NCI-H345 treated with DMSO at 0.1 percent for 48 hours (cell line): ENCODE data around the gene RPS15.
"Not testable (repeated sequence)": the region's sequence is repeated elsewhere in the genome, so short reads cannot be mapped to it uniquely, and the experiment has no call there.

Source experiments
- DNase-seq: peaks from one replicate; lab custom pipeline; 2025; ENCODE audit not compliant: unreplicated experiment; lab: John Stamatoyannopoulos, UW

RPS15 gene

DNA sequence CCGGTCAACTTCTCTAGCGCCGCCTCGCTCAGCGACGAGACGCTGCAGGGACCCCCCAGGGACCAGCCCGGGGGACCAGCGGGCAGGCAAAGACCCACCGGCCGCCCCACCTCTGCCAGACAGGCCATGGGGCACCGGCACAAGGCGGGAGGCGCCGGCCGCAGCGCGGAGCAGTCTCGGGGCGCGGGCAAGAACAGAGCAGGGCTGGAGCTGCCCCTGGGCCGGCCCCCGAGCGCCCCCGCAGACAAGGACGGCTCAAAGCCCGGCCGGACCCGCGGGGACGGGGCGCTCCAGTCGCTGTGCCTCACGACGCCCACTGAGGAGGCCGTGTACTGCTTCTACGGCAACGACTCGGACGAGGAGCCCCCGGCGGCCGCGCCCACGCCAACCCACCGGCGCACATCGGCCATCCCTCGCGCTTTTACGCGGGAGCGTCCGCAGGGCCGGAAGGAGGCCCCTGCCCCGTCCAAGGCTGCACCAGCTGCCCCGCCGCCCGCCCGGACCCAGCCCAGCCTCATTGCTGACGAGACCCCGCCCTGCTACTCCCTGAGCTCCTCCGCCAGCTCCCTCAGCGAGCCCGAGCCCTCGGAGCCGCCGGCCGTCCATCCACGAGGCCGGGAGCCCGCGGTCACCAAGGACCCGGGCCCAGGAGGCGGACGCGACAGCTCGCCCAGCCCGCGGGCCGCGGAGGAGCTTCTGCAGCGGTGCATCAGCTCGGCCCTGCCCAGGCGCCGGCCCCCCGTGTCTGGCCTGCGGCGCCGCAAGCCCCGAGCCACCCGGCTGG, 29.5 kb downstream of the RPS15 start:
- no peak for DNase-seq

GRCh38 chr19:1468274-1468820, 30.2 kb downstream of the RPS15 start:
- DNase-seq = no peak

DNA sequence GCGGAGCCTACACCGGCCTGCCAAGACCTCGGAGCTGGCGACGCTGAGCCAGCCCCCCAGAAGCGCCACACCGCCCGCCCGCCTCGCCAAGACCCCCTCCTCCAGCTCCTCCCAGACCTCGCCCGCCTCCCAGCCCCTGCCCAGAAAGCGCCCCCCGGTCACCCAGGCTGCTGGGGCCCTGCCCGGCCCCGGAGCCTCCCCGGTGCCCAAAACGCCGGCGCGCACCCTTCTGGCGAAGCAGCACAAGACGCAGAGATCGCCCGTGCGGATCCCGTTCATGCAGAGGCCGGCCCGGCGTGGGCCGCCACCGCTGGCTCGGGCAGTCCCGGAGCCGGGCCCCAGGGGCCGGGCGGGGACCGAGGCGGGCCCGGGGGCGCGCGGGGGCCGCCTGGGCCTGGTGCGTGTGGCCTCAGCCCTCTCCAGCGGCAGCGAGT, 30.6 kb downstream of the RPS15 start:
- DNase-seq = no peak

- DNase-seq = no peak
Observed at GRCh38 chr19:1469255-1470054, 31.3 kb downstream of the RPS15 start.

GRCh38 chr19:1470055-1470304, 31.8 kb downstream of the RPS15 start:
- DNase-seq = no peak

- DNase-seq = no peak
Observed at GRCh38 chr19:1470305-1471009, 32.3 kb downstream of the RPS15 start.

DNA sequence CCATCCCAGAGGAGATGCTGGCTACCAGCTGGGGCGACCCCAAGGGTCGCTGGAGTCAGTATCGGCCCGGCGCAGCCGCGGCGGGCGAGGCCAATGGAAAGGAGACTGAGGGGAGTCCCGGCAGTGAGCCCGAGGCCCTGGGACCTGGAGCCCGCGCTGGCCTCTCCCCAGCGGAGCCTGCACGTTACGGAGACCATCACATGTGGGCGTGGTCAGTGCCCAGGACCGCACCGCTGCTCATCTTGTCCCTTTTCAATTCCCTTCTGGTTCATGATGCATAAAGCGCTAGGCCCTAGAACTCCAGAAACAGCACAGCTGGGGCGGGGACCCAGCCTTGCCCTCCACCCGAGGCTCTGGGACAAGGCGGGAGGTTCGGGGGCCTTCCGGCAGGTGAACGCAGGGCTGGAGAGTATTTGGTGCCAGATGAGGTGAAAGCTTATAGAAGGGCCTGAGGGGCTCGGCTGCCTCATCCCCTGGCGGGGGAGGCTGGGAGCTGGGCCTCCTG, 32.9 kb downstream of the RPS15 start:
- DNase-seq = no peak

DNA sequence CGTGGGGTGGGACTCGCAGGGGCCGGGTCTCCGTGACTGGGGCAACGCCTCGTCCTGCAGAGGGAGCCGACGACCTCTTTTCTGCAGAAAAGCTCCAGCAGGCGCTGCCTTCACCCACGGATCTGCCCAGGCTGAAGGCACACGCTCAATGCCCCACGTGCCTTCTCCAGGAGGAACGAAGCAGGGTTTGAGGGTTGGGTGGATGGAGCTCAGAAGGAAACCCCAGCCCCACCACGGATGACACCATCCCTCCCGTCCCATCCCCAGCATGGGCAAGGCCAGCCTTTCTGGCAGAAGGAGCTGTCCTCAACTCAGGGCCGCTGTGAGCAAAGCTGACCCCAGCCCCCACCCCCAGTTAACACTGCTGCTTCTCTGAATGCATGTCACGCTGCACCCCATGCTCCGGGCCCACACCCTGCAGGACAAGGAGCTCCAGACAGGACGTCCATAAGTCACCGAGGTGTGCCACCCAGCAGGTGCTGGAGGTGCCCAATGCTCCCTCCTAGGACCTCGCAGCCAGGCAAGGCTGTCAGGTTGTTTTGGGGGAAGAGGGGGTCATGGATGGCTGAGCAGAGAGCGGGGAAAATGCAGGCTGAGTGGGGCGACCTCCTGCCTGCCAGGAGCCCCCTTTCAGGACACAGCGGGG, 33.4 kb downstream of the RPS15 start:
- DNase-seq = no peak

GRCh38 chr19:1472231-1473084, 34.3 kb downstream of the RPS15 start:
- DNase-seq = no peak

DNA sequence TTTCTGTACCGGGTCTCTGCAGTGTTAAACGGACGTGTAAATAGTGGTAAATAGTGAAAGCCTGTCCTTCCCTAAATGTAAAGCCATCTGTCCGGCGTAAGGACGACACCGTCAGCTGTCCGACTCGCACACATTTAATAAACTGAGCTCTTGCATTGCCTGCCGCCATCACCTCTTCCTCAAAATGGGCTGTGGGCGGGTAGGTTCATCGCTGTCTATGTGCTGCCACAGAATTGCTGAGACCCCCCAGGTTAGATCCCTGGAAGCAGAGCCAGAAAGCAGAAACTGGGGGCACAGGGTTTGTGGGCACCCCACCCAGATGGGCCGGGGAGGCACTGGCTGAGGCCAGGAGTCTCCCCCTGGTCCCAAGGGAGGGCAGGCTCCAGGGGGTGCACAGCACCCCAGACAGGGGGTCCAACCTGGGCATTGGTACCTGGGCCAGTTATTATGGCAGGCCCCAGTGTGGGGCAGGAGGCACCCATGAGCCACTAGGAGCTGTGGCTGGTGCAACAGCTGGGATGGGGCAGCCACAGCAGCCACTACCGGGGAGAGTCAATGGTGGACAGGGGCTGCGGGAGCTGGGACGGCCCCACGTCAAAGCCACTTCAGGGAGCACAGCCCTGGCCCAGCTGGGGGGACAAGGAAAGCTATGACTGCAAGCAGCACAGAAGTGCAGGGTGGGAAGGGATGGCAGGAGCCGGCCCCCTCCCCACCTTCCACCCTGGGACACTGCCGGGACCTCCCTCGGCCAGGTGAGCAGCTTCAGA, 35.1 kb downstream of the RPS15 start:
- no peak for DNase-seq

DNA sequence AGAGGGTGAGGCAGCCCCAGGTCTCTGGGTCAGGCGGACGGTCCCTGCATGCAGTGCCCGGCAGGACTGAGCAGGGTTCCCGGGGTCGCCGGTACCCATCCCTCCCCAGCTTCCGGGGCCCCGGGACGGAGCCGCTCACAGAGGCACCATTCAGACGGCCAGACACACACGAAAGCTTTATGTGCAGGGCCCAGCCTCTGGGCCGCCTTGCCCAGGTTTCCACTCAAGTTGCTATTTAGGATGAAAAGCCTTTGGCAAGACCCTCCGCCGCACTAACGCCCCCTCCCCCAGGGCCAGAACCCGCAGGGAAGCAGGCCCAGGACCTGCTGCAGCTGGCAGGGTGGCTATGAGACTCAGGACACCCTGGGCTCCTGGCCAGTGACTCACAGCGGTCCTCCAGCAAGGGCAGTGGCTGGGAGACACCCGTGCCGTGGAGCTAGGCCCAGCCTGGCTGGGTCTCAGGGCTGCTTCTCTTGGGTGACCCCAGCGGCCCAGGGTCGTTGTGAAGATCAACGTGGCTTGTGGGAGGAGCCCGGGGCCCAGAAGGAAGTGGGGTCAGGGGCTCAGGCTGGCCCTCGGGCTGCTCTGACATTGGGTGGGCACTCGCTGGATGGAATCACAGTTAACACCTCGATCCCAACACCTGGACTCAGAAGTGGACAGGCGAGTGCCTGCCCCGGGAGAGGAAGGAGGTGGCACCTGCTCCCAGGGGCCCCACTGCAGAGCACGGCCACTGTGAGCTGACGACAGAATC, 36.0 kb downstream of the RPS15 start:
- no peak for DNase-seq

DNA sequence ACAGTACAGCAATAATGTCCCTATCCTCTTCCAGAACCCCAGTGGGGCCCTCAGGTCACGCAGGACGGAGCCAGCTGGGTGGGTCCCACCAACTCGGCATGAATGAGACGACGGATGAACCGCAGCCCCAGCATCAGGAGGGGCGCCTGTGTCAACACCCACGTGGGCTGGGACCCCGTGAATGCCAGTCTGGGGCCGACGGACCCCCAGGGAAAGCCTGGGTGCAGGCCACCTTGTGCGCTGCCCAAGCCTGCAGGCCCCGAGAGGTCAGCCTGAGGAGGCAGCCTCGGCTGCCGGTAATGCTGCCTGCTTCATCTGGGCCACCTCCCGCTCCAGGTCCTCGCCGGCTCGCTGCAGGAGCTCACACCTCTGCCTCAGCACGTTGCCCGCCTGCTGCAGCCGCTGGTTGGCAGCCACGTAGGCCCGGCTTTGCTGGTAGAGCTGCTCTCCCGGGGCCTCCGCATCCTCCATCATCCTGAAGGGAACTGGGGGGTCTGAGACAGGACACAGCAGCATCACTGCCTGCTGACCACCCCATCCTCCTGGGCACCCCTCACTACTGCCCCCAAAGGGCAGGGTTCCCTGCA, 36.7 kb downstream of the RPS15 start:
- no peak for DNase-seq

DNA sequence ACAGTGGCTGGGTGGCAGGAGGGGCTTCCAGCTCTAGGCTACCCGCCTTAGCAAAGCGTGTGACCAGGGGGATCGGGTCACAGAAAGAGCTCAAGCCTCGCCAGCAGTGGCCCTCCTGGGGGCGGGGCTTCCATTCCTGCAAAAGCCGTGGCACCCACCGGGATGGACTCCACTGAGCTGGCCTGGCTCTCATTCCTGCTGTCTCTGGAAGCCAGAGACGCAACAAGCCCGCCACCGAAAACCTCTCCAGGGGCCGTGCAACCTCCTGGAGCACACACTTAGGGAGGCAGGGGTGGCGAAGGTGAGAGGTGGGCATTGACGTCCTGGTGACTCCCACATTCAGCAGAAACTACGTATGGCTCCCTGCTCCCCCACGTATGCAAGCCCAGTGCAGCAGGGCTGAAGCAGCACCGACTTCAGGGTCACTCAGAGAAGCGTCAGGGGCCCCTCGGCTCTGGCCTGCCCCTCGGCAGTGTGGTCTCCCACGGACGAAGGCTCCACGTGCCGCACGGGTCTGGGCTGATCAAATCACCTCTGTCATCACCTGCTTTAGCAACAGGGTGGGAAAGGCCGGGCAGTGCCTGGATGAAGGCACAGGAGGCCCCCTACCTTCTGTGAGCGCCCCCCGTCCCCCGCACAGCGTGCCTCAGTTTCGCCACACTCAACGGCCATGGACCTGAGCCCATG, 37.7 kb downstream of the RPS15 start:
- DNase-seq = no peak

DNA sequence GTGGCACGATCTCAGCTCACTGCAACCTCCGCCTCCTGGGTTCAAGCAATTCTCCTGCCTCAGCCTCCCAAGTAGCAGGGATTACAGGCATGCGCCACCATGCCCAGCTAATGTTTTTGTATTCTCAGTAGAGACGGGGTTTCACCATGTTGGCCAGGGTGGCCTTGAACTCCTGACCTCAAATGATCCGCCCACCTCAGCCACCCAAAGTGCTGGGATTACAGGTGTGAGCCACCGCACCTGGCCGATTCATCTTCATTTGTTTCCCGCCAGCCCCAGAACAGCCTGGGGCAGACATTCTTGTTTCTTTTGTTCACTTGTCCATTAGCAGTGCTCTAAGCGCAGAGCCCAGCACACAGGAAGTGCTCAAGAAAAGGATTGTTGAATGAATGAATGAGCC, 38.9 kb downstream of the RPS15 start:
- DNase-seq = not testable (repeated sequence)

DNA sequence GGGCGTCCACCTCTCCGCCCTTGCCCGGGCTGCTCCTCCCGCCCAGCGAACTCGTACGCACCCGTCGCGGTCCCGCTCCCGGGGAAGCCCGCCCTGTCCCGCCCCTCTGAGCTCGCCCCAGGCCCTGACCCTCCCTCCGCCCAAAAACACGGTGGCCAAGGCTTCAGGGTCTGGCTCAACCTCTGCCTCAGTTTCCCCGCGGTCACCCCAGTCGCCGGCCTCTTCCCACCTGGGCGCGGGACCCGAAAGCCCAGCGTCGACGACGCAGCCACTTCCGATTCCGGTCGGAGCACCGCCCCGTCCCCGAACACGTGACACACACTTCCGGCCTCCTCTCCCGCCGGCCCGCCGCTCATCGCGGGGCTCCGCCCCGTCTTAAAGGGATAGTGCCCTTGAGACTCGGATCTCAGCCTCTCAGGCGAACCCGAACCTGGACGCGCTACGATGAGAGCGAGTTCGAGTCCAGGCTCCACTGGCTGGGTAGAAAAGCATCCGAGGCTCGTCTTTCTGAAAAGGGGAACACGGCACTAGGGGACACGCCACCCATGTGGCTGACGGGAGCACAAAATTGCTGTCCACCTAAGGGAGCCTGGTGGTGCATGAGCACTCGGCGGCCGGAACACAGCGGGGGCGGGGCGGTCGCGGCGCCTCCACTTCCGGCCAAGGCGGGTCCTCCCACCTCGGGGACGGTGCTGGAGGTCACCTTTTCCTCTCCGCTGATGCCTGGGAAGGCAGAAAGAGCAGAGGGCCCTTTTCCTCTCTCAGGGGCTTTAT, 40.9 kb downstream of the RPS15 start, which contains the start of gene C19orf25:
Gene C19orf25 (minus strand): TSS at position 282 of the 774 bp plus-strand sequence. CDS start 312 bp downstream, outside the sequence.
- DNase-seq = peak; percentile 90

GRCh38 chr19:1481224-1481892, 43.2 kb downstream of the RPS15 start:
- DNase-seq = no peak
